D721Med (cell line): ENCODE results near the gene FAF2.

Experiments
- DNase-seq: peaks from one replicate; pipeline ENCODE4 v3.0.0; 2011; ENCODE audit warnings: low spot score; ENCODE audit not compliant: insufficient read length
- FAIRE-seq: peaks from 2 replicates; lab custom pipeline; 2011; peaks lifted over from hg19 to GRCh38; lab: Jason Lieb, UNC
- TF ChIP-seq, protein P1 (sequence below): IDR thresholded peaks from 2 replicates; pipeline ENCODE4 v1.5.1; 2012; ENCODE audit warnings: mild to moderate bottlenecking, control low read depth; ENCODE audit not compliant: insufficient read depth; ENCODE audit errors: missing control alignments

The FAF2 gene

DNA sequence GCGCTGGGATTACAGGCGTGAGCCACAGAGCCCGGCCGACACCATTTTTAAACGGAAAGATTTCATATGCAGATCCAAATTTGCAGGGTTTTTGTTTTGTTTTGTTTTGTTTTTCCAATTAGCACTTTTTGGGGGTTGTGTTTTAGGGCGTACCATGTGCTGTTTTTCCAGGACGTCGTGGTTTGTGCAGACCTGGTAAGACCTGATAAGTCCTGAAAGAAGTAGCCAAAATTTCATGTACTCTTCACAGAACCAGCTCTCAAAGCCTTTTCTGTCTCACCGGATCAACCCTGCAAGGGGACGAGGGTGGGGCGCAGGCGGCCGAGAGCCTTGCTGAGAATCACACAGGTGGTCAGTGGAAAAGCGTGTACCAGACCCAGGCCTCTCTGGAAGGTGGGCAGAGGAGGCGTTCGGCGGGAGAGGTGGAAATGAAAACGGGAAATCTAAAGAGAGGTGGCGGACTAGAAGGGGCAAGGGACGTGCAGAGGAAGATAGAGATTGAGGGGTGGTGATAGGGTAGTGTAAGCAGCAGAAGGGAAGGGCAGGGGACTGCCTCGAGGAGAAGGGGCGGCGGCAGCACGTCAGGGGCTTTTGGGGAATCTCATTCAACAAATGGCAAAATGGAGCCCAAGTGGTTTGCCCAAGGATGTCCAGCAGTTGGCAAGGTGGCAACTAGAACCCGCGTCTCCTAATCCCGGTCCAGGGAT, 1.1 kb upstream of the FAF2 start:
- no peak for DNase-seq
- FAIRE-seq: no peak
- TF ChIP-seq, protein P1, sequence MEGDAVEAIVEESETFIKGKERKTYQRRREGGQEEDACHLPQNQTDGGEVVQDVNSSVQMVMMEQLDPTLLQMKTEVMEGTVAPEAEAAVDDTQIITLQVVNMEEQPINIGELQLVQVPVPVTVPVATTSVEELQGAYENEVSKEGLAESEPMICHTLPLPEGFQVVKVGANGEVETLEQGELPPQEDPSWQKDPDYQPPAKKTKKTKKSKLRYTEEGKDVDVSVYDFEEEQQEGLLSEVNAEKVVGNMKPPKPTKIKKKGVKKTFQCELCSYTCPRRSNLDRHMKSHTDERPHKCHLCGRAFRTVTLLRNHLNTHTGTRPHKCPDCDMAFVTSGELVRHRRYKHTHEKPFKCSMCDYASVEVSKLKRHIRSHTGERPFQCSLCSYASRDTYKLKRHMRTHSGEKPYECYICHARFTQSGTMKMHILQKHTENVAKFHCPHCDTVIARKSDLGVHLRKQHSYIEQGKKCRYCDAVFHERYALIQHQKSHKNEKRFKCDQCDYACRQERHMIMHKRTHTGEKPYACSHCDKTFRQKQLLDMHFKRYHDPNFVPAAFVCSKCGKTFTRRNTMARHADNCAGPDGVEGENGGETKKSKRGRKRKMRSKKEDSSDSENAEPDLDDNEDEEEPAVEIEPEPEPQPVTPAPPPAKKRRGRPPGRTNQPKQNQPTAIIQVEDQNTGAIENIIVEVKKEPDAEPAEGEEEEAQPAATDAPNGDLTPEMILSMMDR: no peak

- DNase-seq (no peak), FAIRE-seq (no peak)
- TF ChIP-seq, protein P1: no peak
Measured at GRCh38 chr5:176447591-176447977, 601 bp upstream of the FAF2 start.

GRCh38 chr5:176450077-176450476, 1.9 kb downstream of the FAF2 start:
- FAIRE-seq (no peak), DNase-seq (no peak)
- TF ChIP-seq, protein P1: no peak

DNA sequence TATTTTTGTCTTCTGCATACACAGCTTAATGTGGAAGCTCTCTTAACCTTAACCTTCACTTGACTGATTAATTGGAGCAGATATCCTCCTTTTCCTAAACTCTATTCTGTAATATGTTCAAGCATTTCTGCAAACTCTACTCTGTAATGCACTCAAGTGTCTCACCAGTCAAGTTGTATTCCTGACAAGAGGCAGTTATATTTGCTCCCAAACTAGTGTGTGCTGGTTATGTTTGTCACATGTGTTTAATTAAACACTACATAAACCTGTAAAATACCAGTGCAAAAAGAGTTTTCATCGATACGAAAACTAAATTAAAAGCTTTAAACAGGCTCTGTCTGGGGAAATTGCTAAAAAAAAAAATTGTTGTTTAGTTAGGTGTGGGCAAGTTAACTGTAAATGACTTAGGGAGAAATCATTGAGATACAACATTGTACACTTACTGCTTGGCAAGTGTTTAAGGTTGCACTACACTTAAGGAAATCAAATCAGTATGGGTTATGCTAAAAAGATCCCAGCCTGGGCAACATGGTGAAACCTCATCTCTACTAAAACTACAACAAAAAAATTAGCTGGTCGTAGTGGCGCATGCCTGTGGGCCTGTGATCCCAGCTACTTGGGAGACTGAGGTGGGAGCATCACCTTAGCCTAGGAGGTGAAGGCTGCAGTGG, 6.7 kb downstream of the FAF2 start:
- FAIRE-seq (no peak), DNase-seq (no peak)
- TF ChIP-seq, protein P1: no peak

DNA sequence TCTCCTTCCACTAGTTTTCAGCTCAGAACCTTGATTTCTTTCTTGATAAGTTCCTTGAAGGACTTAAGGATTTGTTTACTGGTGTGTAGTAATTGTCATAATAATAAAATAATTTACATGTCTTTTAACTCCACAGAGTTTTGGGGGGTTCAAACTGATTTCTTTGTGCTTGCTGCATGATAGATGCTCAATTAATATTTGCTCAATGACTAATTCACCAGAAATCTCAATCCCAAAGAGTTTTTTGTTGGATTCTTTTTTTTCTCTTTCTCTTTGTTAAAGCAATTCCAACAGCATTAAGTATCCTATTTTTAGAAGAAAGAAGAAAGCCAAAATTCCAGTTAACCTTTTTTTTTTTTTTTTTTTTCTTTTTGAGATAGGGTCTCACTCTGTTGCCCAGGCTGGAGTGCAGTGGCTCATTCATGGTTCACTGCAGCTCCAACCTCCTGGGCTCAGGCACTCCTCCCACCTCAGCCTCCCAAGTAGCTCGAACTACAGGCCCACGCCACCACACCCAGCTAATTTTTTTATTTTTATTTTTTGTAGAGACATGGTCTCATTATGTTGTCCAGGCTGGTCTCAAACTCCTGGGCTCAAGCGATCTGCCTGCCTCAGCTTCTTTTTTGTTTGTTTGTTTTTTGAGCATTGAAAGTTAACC, 10.8 kb downstream of the FAF2 start:
- no peak for DNase-seq
- FAIRE-seq: no peak
- TF ChIP-seq, protein P1: no peak

DNA sequence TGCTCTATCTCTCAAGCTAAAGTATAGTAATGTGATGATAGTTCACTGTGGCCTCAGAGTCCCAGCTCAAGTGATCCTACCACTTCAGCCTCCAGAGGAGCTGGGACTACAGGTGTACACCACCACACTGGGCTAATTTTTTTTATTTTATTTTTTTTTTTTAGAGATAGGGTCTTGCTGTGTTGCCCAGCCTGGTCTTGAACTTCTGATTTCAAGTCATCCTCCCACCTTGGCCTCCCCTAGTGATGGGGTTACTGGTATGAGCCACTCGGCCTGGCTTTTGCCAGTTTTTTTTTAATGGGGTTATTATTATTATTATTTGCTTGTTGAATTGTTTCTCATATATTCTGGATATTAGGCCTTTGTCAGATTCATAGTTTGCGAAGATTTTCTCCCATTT, 13.2 kb downstream of the FAF2 start:
- no peak for DNase-seq
- TF ChIP-seq, protein P1: no peak
- no peak for FAIRE-seq
